Activated CD8-positive, alpha-beta memory T cell treated with anti-CD3 and anti-CD28 coated beads for 4 hours (primary cell): ENCODE data around the gene GHRH.

ENCODE experiments used
- DNase-seq, 2 donors: peaks; one replicate each; pipeline ENCODE4 v3.0.0-alpha.2; 2020; ENCODE audit warnings: low read depth in 2 of 2

The GHRH gene

DNA sequence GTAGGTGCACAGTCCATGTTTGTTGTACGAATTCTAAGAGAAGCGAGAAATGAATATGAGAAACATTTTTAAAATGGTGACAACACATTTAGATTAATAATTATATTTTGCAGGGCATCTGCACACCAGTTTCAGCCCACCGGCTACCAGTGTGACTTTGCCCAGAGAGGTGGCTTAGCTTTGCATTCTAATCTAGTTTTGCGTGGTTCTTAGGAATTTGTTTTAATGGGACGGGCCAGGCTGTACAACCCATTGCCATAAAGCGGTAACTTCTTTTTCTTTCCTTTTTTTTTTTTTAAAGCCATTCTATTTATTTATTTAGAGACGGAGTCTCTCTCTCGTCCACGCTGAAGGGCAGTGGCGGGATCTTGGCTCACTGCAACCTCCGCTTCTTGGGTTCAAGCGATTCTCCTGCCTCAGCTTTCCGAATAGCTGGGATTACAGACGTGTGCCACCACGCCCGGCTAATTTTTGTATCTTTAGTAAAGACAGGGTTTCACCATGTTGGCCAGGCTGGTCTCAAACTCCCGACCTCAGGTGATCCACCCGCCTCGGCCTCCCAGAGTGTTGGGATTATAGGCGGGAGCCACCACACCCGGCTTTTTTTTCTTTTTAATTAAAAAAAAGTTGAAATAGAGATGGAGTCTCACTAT lies 28.7 kb upstream of the GHRH start:
- DNase-seq: no peak

DNA sequence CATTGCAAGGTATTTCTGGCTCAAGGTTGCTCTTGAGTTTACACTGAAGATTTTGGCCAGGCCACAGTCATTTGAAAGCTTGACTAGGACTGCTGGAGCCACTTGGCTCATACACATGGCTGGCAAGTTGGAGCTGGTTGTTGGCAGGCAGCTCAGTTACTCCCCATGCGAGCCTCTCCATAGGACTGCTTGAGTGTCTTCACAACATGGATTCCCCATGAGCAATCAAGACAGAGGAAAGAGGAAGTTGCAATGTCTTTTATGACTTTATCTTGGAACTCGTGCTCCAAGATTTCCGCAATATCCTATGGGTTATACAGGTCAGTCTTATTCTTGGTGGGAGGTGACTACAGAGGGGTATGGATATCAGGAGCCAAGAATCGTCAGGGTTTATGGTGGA lies 26.5 kb upstream of the GHRH start:
- no peak for DNase-seq

DNA sequence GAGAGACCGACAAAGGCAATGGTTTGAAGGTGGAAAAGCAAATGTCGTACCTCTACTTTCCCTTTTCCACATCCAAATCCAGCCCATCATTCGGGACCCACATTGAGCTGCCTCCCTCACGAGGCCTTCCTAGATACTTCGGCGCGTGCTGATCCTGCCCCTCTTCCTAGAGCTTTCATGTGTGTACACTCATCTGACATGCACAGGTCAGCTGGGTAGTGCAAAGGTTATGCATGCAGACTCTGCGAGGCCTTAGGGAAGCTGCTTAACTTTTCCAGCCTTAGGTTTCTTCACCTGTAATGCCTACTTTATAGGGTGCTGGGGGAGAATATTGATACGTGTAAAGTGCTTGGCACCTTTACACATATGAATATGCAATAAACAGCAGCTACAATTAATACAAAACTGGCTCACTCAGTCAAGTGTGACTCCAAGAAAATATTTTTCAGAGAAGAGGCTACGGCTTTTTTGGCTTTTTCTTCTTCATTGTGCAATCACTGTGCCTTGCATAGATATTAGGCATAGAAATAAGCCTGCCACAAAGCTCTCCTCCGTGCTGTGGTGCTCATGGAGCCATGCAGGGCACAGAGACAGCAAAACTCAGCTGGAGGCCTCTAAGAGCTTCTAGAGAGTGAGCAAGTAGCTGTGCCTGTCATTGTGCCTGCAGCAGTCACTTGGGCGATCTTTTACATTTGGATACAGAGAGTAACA lies 24.2 kb upstream of the GHRH start:
- no peak for DNase-seq

DNA sequence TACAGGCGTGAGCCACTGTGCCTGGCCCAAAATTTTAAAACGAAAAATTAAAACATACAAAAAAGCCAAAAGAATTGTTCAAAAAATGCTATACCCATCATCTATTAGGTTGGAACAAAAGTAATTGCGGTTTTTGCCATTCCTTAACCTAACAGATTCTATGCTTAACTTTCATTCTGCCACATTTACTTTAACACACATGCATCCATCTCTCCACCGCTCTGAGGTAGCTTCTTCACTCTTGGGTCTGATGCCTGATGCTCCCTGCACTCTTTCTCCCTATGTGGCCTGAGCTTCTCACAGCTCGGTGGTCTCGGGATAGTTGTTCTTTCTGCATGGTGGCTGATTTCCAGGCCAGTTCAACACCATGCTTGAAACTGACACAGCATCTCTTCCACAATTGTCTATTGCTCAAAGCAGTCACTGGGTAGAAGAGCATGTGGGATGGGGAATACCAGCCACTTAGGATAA lies 23.1 kb upstream of the GHRH start:
- DNase-seq: no peak

DNA sequence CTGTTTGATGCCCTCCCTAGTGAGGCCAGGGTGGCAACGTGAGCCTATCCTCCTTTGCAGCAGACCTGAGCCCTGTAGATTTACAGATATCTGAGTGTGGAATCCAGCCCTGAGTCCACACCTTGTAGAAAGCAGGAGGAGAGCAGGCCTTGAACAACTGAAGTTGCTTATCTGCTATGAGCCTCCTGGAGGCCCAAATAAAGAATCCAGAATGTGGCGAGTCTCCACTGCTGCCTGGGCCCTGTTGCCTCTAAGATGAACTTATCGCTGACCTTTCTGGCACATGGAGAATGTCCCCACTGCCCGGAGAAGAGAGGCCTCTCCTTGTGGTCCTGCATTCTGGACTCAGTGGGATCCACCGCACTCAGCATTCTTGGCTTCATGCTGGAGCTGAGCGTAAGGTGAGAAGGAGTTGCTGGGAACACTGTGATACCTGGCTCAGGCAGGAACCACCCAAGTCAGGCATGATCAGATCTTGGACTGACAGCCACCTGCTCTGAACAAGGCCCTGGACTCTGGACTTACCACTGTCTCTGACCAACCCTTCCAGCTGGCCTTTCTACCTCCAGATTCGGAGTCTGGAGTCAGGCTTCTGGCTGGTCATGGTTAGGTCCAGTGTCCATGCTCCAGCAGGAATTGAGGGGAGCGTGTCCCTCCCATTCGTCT lies 22.0 kb upstream of the GHRH start:
- DNase-seq: no peak

DNA sequence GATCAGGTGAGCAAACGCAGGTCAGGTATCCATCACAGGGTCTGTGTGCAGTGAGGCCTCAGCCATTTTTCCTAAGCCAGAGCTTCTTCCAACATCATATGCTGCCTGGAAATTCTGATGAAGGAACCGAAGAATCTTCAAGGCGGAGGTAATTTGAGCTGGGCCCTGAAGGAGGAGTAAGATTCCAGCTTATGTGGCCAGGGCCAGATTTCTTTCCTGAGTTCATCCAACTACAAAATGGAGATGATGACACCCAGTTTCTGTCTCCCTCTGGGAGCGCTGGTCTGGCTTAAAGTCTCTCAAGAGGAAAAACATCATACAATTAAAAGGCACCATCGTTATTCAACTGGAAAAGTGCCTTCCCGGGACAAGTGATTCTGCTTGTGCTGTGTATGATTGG lies 20.9 kb upstream of the GHRH start:
- no peak for DNase-seq

DNA sequence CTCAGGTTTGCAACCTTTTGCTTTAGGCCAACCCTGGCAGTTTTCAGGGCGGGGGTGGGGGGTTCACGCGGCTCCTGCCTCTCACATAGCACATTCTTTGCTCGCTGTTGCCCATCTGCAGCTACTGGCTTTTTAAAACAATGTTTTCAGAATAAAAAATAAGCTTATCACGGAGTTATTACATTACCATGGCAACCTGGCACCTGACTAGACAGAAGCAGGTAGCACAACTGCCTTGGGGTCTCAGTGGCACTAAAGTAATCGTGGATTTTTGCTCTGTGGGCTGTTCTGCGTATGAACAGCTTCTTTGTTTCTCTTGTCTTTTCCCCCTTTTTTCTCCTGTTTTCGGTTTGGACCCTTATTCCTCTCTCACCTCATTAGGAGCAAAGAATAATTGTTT lies 18.8 kb upstream of the GHRH start:
- no peak for DNase-seq

DNA sequence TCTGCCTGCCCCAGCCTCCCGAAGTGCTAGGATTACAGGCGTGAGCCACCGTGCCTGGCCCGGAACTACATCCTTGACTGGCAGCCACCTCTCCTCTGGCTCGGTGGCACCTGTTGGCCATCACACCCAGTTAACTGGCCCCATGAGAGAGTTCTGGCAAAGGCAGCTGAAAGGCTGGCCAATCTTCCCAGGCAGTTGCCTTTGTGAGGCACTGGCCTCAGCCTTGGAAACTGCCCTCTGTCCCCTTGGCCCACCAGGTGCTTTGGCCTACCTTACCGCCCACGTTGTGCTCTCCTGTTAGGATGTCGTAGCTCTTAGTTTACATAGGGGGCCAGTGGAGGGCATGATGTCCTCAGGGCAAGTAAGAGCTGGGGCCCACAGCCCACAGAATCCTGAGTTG lies 18.2 kb upstream of the GHRH start:
- DNase-seq: no peak

DNA sequence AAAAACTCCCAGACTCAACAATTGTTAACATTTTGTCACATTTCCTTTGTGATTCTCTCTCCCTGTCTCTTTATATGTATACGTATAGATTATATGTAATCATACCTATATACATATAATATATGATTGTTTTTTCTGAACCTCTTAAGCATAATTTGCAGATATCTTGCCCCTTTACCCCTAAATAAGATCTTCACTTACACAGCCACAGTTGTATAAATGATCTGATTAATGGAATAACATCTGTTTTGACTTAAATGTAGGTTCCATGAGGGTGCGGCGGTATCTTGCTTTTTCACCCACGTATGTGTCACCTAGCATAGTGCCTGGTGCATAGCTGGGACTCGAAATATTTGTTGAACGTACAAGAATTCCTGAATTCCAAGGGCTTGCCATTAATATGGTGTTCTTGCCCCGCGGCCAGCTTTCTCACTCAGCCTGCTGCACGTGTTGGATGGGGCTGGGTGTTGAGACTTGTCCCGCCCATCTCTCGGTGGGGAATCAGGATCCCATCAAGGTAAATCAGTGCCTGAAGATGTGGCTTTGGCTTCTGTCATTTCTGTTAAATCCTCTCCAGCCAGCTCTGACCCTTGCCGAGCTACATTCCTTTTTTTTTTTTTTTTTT lies 17.5 kb upstream of the GHRH start:
- DNase-seq: no peak

DNA sequence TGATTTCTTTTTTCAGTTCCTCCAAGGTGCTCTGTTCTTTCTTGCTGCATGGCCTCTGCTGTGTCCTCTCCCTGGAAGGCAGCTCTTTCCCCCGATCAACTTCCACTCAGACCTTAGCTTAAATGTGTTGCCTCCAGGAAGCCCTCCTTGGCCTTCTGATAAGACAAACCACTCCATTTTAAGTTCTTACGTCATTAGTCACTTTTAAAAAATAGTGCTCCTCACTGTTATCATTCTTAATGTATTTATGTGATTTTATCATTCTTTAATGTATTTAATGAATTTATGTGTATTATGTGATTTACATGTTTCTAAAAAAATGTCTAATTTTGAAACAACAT lies 15.6 kb upstream of the GHRH start:
- DNase-seq: no peak

DNA sequence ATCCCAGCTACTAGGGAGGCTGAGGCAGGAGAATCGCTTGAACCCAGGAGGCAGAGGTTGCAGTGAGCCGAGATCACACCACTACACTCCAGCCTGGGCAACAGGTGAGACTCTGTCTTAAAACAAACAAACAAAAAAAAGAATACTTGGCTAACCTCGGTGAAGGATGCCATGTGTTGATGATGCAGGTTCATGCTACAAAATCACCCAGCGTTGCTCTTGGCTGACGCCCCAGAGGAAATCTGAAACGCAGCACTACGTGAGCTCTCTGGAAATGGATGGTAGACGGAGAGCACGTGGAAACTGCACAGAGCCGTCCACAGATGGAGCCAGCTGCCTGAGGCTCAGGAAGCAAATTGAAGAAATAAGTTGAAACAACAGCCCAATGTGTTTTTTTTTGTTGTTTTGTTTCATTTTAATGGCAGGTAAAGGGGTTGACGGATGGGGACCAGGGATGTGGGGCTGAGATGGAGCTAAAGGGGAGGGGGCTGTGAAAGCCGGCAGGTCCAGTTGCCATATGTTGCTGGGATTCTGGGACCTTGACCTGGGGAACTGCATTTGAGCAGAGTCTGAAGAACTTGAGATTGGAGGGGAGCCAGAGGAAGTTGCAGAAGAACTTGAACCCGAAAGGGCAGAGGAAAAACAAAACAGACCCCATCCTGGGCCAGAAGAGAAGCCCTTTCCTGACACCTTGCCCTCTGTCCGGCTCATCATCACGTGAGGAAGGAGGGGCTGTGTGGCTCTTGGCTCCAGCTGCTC lies 15.1 kb upstream of the GHRH start:
- DNase-seq: no peak

DNA sequence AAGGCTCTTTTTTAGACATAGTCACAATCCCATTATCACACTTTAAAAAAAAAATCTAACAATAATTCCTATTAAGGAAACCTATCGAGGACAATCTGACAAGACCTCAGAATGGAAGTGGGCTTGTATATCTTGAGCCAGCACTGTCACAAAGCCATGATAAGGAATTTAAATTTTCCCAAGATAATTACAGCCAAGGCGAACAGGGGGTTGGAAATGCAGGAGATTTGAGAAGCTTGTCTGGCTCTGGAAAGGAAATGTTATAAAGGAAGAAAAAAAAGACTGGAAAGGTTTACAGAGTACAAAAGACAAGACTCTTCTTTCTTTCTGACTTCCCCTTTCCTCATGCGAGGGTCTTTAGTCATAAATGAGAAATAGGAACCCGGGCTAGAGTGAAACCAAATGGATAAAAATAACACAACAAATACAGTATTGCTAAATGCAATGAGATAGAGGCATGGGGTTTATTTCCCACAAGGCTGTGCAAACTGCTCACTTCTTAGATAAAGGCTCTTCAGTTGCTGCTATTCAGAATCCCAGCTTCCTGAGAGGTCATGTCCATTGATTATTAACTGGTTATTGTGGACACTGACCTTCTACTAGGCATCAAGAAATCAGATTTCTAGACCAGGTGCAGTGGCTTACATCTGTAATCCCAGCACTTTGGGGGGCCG lies 13.4 kb upstream of the GHRH start:
- DNase-seq: no peak

DNA sequence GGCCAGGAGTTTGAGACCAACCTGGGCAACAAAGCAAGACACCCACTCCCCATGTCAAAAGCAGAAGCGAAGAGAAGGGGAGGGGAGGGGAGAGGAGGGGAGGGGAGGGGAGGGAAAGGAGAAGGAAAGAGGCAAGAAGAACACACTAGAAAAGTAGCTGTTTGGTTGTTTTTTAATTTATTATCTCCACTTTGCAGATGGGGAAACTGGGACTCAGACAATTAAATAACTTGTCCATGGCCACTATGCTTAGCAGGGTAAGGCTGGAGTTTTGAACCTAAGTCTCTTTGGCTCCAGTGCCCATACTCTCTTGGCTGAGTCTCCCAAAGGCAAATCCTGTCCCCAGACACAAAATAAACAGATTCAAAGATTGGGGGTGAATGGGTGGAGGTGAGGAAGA lies 12.4 kb upstream of the GHRH start:
- no peak for DNase-seq

DNA sequence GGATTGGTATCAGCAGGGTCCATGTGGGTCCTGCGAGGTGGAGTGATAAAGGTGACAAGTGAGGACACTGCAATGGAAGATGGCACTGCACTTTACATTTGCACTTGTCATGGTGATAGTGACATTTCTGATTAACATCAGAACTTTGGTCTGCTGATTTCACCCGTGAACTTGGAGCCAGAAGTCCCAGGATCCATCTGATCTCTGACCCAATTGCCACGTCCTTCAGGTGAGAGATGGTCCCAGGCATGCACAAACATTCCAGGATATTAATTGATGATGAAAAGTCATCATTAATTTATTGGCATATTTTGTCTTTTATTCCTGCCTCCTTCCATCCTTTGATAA lies 9.8 kb upstream of the GHRH start:
- no peak for DNase-seq

DNA sequence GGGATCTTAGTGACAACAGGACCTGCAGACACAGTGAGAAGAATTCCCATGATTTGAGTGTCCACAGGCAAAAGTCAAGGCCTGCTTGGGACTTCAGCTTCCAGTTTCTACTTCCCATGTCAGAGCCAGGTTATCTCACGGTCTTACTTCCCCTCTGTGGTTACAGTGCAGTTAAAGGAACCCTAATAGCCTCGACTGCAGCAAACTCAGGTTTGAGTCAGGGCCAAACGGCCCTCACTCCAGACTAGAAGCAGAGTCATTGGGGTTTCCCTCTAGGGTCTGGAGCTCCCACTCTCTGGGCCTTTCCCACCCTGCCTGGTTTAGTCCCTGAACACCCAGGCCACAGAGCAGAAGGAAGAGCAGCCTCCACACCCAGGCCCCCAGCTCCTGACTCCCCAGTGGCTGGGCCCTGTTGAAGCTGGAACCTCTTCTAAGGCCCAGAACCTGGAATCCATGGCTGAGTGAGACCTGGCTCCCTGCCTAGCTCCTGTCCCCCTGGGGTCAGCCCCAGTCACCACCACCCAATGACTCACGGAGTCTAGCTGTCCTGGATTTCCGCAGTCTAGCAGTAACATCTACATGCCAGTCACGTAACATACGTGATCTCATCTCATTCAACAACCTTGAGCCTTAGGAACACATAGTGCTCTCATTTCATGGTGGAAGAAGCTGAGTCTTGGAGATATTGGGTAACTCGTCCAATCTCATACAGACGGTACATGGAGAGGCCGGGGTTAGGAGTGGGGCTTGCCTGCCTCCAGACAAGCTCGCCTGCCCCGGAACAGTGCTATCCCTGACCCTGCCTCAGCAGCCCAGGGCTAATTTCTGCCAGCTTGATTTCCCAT lies 9.2 kb upstream of the GHRH start:
- DNase-seq: no peak

DNA sequence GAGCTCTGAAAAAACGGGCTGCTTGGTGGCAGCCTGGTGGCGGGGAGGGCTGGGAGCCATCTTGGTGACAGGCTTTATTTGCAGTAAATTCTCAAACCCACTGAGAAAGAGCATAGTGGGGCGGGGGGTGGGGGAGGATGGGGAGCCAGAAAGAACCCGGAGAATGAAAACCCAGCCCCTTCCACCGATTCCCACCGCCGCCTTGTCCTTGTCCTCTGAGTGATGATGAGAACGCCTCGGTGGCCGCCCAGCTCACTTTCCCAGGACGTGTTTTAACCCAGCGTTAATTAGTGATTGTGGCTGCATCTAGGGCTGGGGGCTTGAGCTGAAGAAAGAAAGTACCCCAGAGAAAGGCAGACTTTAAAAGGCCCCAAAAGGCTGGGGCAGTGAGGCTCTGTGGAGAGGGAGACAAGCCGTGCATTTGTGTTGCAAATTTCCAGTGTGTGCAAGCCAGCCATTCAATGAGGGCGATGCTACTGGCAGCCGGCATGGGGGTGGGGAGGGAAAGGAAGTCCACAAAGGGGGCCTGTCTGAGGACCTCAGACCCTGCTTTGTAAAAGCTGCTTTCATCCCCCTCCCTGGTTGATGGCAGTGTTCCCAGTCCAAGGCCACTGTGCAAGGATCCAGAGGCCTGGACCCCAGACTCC lies 6.2 kb upstream of the GHRH start:
- no peak for DNase-seq

DNA sequence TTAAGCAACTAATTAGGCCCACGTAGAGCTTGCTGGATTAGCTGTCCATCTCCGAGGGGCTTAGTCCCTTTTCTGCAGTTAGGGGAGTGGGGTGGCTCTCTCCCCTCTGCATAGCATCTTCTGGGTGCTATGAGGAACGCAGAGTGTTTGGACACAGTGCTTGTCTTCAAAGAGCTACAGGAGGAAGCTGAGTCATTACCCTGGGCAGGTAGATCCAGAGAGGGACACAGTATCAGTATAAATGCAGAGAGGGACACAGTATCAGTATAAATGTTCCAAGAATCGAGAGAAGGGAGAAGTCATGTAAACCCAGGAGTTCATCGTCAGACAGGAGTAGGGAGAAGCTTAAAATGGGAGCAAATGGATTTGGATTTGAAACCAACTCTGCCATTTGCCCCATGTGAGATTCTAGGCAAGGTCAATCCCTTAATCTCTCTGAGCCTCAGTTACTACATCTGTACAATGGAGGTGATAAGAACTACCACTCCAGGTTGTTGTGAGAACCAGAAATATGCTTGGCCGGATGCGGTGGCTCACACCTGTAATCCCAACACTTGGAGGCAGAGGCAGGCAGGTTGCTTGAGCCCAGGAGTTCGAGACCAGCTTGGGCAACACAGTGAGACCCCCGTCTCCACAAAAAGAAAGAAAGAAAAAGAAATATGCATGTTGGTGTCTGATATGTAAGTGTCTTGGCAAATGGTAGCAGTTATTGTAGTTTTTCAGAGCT lies 5.5 kb upstream of the GHRH start:
- DNase-seq: no peak

DNA sequence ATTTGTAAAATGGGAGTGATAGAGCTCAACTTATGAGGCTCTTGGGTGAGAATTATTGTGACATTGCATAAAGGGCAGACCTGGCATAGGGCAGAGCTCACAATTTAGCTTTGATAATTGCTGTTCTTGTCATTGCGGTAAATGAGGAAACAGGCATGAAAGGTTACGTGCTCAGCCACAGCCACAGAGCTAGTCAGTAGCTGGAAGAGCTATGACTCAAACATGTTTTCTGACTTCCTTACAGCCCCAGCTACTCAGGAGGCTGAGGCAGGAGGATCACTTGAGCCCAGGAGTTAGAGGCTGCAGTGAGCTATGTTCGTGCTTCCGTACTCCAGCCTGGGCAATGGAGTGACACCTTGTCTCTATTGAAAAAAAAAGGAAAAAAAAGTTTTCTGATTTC lies 3.5 kb upstream of the GHRH start:
- DNase-seq: no peak

DNA sequence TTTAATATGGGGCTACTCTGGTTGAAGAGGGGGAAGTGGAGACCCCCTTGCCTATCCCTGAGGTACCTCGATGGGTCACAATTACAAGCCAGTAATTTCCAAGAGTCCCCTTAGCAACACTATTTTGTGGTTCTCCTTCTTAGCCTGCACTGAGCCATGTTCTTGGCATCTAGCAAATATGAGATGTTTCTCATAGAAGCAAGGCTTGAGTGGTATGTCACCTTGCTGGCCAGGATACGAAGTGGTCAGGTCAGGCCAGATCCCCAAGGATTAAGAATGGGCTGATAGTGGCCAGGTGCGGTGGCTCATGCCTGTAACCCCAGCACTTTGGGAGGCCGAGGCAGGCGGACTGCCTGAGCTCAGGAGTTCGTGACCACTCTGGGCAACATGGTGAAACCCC lies 2.1 kb upstream of the GHRH start:
- DNase-seq: no peak

DNA sequence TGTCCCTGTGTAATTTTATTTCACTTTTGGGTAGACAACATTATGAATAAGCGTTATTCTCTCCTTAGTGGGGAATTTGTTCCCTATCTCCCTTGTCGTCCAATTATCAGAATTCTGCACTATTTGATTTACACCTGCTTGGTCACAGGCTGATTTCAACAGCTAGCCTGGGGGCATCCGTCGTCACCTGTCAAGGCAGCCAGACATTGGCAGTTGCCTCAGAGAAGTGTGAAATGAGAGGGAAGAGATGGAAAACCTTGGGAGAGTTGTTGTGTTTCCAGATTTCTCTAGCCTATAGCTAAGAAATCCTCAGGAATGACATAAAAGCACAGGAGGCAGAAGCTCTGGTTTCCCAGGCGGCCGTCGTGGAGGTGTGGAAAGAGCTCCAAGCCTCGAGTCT lies 891 bp upstream of the GHRH start:
- DNase-seq: no peak
